Measurements from ENCODE around the gene GPRIN3.

DNA sequence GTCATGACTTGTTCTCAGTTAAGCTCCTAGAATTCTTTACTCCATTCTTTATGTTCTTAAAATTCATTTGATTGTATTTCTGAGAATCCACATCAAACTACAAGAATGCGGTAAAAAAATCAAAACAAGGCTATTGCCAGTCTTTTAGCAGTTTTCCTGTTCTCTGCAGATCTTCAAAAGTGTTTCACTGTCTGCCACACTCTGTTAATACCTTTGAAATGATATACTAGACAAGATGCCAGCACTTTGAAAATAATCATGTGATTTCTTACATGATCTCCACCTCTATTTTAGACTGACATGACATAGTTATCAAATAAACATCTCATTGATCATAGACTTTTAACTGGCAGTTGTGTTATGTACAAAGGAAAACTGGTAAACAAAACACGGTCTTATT lies 30.1 kb upstream of the GPRIN3 start:
- no peak for TF ChIP-seq POLR2A (IDR thresholded peaks at IDR 0.05)
- no peak for TF ChIP-seq POLR2AphosphoS5 (IDR thresholded peaks at IDR 0.05)
- TF ChIP-seq, protein P1, sequence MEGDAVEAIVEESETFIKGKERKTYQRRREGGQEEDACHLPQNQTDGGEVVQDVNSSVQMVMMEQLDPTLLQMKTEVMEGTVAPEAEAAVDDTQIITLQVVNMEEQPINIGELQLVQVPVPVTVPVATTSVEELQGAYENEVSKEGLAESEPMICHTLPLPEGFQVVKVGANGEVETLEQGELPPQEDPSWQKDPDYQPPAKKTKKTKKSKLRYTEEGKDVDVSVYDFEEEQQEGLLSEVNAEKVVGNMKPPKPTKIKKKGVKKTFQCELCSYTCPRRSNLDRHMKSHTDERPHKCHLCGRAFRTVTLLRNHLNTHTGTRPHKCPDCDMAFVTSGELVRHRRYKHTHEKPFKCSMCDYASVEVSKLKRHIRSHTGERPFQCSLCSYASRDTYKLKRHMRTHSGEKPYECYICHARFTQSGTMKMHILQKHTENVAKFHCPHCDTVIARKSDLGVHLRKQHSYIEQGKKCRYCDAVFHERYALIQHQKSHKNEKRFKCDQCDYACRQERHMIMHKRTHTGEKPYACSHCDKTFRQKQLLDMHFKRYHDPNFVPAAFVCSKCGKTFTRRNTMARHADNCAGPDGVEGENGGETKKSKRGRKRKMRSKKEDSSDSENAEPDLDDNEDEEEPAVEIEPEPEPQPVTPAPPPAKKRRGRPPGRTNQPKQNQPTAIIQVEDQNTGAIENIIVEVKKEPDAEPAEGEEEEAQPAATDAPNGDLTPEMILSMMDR (IDR thresholded peaks at IDR 0.05), result no peak
